KOPT-K1 (cell line): ENCODE results near the gene TFB1M.
"Not testable (repeated sequence)": the region's sequence is repeated elsewhere in the genome, so short reads cannot be mapped to it uniquely, and the experiment has no call there.

Experiments
- H3K27ac ChIP-seq: fragments of 200-600 bp; sonication (generic); 2 replicates; pipeline ENCODE4 v1.5.1; 2016; ENCODE audit warnings: antibody characterized with exemption, mild to moderate bottlenecking, low read depth, low read length; ENCODE audit not compliant: poor library complexity, severe bottlenecking
- H3K36me3 ChIP-seq: fragments of 200-600 bp; sonication (generic); 2 replicates; pipeline ENCODE4 v1.5.1; 2017; ENCODE audit warnings: antibody characterized with exemption, mild to moderate bottlenecking, low read length, moderate library complexity; ENCODE audit not compliant: insufficient read depth
- H3K9me3 ChIP-seq: fragments of 200-600 bp; sonication (generic); 2 replicates; pipeline ENCODE4 v1.5.1; 2017; ENCODE audit warnings: antibody characterized with exemption, low read length, mild to moderate bottlenecking; ENCODE audit not compliant: insufficient read depth, poor library complexity, severe bottlenecking

Gene TFB1M

DNA sequence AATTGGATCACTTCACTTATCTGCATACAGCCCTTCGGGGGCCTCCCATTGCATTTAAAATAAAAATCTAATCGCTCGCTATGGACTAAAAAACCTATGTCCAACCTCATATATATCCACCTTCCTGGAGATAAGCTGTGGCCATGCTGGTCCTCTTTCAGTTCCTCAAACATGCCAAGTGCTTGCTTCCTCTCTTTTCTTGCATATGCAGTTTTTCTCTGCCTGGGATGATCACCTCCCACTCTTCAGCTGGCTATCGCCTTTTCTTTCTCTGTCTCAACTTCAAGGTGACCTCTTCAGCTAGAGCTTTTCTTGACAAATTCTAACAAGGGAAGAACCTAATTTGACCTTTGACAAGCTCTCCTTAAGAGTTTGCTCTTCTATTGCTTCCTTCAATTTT, 5.6 kb upstream of the TFB1M start:
- H3K9me3 ChIP-seq: no peaks in the 10 kb centered on the region
- no peak overlapping the region for H3K27ac ChIP-seq

DNA sequence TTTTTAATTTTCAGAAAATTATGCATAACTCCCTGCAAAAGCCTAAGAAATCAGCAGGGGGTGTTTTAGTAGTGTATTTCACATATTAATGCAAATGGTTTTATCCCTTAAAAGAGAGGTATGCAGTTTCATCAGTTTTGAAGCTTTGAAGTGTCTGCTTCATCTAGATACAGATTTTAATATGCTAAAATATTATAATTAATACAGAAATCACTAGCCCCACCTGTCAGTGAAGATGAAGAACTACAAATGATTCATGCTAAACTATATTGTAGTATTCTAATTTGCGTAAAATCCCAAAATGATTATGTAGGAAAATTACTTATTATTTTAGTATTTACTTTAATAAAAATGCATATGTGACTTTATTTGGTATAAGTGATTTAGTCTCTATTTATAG, 2.9 kb upstream of the TFB1M start:
- H3K27ac ChIP-seq: no peak overlapping the region
- H3K9me3 ChIP-seq: no peaks in the 10 kb centered on the region
- H3K36me3 ChIP-seq: peaks cover 7% of the 10 kb centered on the region

More for the DNA sequence above, 5.6 kb upstream of the TFB1M start:
- H3K36me3 ChIP-seq: no peaks in the 10 kb centered on the region

DNA sequence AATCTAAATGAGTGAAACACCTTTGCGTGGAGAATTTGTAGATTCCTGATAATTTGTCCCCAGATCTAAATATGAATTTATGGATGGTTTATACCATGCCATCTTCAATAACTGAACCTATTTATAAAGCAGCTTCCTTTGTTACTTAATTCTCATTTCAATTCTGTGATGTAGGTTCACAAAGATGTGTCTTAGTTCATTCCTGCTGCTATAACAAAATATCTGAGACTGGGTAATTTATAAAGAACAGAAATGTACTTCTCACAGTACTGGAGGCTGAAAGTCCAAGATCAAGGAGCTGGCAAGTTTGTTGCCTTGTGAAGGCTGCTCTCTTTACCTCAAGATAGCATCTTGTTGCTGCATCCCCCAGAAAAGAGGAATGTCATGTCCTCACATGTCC, 2.1 kb upstream of the TFB1M start:
- Histone ChIP-seq H3K9me3 (no peaks in the 10 kb centered on the region), H3K36me3 (peaks cover 12% of the 10 kb centered on the region), H3K27ac (no peak overlapping the region)

DNA sequence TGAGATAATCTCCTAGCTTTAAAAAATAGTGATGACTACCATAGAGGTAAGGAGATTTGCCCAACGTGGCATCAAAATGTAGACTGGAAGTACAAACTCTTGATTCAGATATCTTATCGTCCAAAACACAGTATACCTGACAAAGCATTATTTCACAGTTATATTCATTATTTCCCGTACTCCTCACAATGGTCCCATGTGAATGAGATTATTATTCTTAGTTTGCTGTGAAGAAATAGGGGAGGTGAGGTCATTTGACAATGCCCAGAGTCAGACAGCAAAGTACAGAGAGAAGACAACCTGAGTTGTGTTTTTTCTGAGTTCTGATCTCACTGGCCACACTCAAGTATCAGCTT, 1.2 kb upstream of the TFB1M start:
- Histone ChIP-seq H3K9me3 (no peaks in the 10 kb centered on the region), H3K36me3 (peaks cover 19% of the 10 kb centered on the region), H3K27ac (peak overlapping the region; percentile 90)

DNA sequence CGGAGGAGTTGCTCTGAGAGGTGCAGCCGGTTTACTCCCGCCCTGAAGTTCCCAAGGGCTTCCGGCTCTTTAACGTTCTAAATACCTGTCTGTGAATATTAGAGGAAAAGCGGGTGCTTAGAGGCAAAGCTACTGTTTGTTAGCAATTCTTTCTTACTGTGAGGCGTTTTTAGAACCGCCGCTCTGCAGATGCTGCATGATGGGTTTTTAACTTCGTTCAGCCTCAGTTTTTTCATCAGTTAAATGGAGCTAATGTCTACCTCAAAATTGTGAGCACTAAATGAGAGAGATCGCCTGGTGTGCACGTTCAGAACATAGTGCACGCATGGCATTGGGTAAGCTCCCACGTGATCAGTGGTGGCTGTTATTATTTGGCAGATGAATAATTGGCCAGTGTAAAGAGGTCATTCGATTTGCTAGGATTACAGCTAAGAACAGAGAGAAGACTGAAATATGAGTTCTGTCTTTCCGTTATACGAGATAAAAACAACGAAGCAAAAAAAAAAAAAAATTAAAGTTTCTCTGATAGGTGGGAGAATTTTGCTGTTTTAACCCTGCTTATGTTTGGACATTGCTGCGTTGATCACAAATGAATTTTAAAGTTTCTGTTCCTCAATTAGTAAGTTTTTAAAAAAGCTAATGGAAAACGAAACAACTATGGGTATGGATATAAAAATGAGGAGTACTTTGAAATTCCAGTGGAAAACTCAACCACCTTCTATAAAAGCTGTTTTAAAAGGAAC, 660 bp upstream of the TFB1M start:
- H3K9me3 ChIP-seq: no peaks in the 10 kb centered on the region
- H3K36me3 ChIP-seq: peaks cover 25% of the 10 kb centered on the region
- peak overlapping the region; percentile 90 for H3K27ac ChIP-seq

- peaks cover 38% of the 10 kb centered on the region for H3K36me3 ChIP-seq
- peak overlapping the region; percentile 90 for H3K27ac ChIP-seq
- no peaks in the 10 kb centered on the region for H3K9me3 ChIP-seq
Observed at GRCh38 chr6:155313602-155314091, 637 bp downstream of the TFB1M start.

DNA sequence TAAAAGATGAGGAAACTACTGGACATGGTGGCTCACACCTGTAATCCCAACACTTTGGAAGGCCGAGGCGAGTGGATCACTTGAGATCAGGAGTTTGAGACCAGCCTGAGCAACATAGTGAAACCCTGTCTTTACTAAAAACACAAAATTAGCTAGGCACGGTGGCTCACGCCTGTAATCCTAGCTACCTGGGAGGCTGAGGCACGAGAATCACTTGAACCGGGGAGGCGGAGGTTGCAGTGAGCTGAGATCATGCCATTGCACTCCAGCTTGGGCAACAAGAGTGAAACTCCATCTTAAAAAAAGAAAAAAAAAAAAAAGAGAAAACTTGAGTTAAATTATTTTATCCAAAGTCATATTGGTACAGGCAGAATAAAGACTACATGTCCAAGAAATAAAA, 1.3 kb downstream of the TFB1M start:
- H3K27ac ChIP-seq: peak overlapping the region; percentile 90
- H3K36me3 ChIP-seq: peaks cover 45% of the 10 kb centered on the region
- H3K9me3 ChIP-seq: not testable (repeated sequence)

DNA sequence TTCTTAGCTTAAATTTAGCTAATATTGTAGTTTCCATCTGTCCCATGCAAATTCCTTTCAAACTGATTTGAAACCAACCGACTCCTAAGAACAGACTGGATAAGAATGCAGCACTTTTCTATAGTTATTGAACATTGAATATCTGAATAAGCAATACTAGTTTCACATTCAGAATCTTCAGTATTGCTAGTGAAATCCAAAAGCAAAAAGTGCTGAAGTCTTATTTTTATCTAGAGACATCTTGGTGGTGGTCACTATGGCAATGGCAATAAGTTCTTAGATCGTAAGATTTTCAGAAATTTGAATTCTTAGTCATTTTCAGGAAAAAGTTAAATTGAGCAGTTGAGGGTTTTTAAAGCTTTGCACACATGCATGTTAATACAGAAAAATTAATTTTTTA, 2.7 kb downstream of the TFB1M start:
- no peaks in the 10 kb centered on the region for H3K9me3 ChIP-seq
- peaks cover 58% of the 10 kb centered on the region for H3K36me3 ChIP-seq

GRCh38 chr6:155311086-155311485, 3.2 kb downstream of the TFB1M start:
- peaks cover 63% of the 10 kb centered on the region for H3K36me3 ChIP-seq
- H3K27ac ChIP-seq: no peak overlapping the region
- no peaks in the 10 kb centered on the region for H3K9me3 ChIP-seq

More for the DNA sequence above, 2.7 kb downstream of the TFB1M start:
- H3K27ac ChIP-seq: no peak overlapping the region

- H3K9me3 ChIP-seq: no peaks in the 10 kb centered on the region
- no peak overlapping the region for H3K27ac ChIP-seq
- H3K36me3 ChIP-seq: peaks cover 67% of the 10 kb centered on the region
Observed at GRCh38 chr6:155310596-155310995, 3.7 kb downstream of the TFB1M start.

DNA sequence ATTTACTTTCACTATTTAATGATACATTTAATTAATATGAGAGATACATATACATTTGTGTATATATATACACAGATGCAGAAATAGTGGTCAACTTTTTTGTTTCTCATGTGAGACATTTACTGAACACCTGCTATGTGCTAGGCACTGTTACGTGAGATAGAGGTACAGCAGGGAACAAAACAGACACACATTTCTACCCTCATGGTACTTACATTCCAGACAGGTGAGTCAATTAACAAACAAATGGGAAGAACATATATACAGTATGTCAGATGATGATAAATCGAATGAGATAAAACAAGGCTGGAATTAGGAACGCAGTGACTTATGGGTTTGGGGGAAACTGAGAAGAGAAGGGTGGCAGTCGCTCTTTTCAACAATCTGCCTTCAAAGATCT, 5.1 kb downstream of the TFB1M start:
- Histone ChIP-seq H3K36me3 (peaks cover 74% of the 10 kb centered on the region), H3K27ac (no peak overlapping the region)

DNA sequence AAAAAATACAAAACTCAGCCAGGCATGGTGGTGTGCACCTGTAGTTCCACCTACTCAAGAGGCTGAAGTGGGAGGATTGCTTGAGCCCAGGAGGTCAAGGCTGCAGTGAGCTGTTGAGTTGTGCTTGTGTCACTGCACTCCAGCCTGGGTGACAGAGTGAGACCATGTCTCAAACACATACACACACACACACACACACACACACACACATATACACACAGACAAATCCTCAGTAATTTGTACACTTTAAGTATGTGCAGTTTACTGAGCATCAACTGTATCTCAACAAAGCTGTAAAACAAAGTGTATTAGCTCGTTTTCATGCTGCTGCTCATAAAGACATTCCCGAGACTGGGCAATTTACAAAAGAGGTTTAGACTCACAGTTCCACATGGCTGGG, 7.3 kb downstream of the TFB1M start:
- H3K9me3 ChIP-seq: no peaks in the 10 kb centered on the region
- no peak overlapping the region for H3K27ac ChIP-seq
- peaks cover 84% of the 10 kb centered on the region for H3K36me3 ChIP-seq

More for the DNA sequence above, 5.1 kb downstream of the TFB1M start:
- H3K9me3 ChIP-seq: no peaks in the 10 kb centered on the region

- H3K36me3 ChIP-seq: peaks cover 76% of the 10 kb centered on the region
- H3K9me3 ChIP-seq: no peaks in the 10 kb centered on the region
- no peak overlapping the region for H3K27ac ChIP-seq
Observed at GRCh38 chr6:155303361-155303870, 10.9 kb downstream of the TFB1M start.

DNA sequence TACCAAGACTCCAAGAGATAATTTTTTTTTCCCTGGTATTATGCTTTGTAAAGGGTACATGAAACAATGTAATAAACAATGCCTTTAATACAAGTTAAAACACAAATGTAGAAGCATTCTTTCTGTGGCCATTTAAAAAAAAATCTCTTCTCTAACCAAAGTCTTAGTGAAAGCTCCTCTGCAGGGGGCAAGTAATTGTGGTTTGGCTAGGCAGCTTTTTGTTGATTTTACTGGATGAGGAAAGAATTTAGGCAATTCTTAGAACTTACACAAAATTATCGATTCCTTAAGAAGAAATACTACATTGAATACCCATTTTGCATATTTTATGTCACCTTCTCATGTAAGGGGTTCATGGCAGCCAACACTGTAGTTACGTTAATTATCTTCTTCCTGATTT, 12.4 kb downstream of the TFB1M start:
- Histone ChIP-seq H3K36me3 (peaks cover 74% of the 10 kb centered on the region), H3K9me3 (no peaks in the 10 kb centered on the region), H3K27ac (no peak overlapping the region)

GRCh38 chr6:155297669-155298068, 16.6 kb downstream of the TFB1M start:
- H3K9me3 ChIP-seq: no peaks in the 10 kb centered on the region
- no peak overlapping the region for H3K27ac ChIP-seq
- H3K36me3 ChIP-seq: peaks cover 79% of the 10 kb centered on the region

DNA sequence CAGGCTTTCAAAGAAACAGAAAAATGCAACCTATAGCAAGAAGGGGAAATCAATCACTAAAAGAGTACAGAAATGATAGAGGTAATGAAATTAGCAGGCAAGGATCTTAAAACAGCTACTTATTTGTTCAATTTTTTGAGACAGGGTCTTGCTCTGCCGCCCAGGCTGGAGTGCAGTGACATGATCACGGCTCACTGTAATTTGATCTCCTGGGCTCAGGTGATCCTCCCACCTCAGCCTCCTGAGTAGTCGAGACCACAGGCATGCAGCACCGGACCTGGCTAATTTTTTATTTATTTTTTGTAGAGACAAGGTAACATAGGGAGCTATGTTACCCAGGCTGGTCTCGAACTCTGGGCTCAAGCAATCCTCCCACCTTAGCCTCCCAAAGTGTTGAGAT, 21.6 kb downstream of the TFB1M start:
- peaks cover 90% of the 10 kb centered on the region for H3K36me3 ChIP-seq
- H3K27ac ChIP-seq: no peak overlapping the region
- H3K9me3 ChIP-seq: no peaks in the 10 kb centered on the region
